Suprapubic skin (tissue), 3 donors: ENCODE data around the gene GPC5.

Experiments
- CTCF ChIP-seq, 2 donors: fragments of 200-600 bp in 1 of 2; fragments of 450-650 bp in 1 of 2; sonication (generic) in 1 of 2; IDR thresholded peaks; one replicate each; pipeline ENCODE4 v1.5.1; 2016 to 2019; ENCODE audit warnings: antibody characterized with exemption in 2 of 2, mild to moderate bottlenecking in 1 of 2, moderate library complexity in 1 of 2
- POLR2AphosphoS5 ChIP-seq, 3 donors: sonication (generic); formaldehyde crosslinking; IDR thresholded peaks; one replicate each; pipeline ENCODE4 v1.6.1; 2017; ENCODE audit warnings: antibody characterized with exemption in 3 of 3

- TF ChIP-seq CTCF (IDR thresholded peaks at IDR 0.05) (no peak), POLR2AphosphoS5 (IDR thresholded peaks at IDR 0.05) (no peak)
These were observed 979.0 kb downstream of the GPC5 start for GRCh38 chr13:92377396-92377795.
